ENCODE results near the gene CRADD.

The CRADD gene

GRCh38 chr12:93683410-93683809 lies 6.2 kb downstream of the CRADD start:
- TF ChIP-seq RAD21 (IDR thresholded peaks at IDR 0.05; ENCODE audit: low read depth) (no peak), EP300 (IDR thresholded peaks at IDR 0.05; ENCODE audit: borderline replicate concordance) (no peak)

DNA sequence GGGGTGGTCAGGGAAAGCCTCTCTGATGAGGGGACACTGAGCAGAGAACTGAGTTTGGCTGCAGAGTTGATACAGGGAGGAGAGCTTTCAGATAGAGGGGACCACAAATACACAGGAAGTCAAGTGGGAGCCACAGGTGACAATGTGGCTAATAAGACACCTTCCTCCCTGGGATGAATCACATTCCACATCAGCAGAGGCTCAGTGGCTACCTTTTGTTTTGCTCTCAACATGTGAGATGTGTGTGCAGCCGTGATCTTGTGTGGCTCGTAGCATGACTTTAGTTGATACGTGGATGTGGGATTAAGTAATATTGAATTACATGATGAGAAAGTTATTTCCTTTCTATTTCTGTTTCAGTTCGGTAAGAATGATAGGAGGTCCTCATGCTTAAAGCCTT lies 7.5 kb downstream of the CRADD start:
- TF ChIP-seq FOXM1 (IDR thresholded peaks at IDR 0.05; ENCODE audit: borderline replicate concordance, low read depth) (no peak), RAD21 (IDR thresholded peaks at IDR 0.05; ENCODE audit: low read depth) (no peak), ZBTB7A (IDR thresholded peaks at IDR 0.05; ENCODE audit: low read depth) (no peak), CEBPB (IDR thresholded peaks at IDR 0.05) (no peak), EP300 (IDR thresholded peaks at IDR 0.05; ENCODE audit: borderline replicate concordance) (no peak), USF1 (IDR thresholded peaks at IDR 0.05) (no peak), EGR1 (IDR thresholded peaks at IDR 0.05) (no peak), TCF12 (IDR thresholded peaks at IDR 0.05; ENCODE audit: low read depth) (no peak), TEAD4 (IDR thresholded peaks at IDR 0.05) (no peak), NFIC (IDR thresholded peaks at IDR 0.05) (no peak), REST (IDR thresholded peaks at IDR 0.05; ENCODE audit: low read depth) (no peak)
- TF ChIP-seq, protein P1, sequence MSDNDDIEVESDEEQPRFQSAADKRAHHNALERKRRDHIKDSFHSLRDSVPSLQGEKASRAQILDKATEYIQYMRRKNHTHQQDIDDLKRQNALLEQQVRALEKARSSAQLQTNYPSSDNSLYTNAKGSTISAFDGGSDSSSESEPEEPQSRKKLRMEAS (IDR thresholded peaks at IDR 0.05), result no peak

GRCh38 chr12:93686572-93687356 lies 9.6 kb downstream of the CRADD start:
- no peak for TF ChIP-seq RAD21 (IDR thresholded peaks at IDR 0.05; ENCODE audit: low read depth)

DNA sequence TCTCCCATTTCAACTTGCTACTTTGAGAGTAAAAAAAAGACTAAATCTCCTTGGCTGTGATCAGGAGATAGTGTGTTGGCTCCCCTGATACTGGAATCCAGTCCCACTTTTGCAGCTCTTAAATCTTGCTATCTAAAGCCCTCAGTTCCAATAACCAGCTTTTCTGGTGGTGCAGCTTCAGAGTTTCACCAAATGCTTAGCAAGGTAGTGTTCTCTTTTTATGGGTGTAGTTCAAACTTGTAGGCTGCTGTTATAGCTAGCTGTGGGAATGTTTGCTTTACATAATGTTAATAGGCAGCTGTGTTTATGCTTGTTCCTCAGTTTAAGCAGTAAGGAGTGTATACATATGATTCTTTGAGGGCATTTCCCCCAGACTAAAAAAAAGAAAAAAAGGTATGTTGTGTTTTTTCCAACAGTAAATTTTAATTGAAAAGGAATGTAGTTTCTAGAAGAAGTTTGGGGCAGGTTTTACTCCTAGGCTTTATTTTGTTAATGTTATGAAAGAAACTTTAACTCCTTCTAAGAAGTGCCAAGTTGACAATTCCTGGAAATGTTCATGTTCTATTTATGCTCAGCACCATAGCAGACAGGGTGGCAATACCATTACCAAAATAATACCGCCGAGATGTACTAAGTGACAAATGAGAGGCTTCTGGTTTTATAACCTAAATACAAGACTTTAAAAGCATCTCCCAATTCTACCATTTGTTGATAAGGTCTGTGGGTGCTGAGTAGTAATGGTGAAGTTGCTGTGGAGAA lies 12.1 kb downstream of the CRADD start:
- TF ChIP-seq TCF12 (IDR thresholded peaks at IDR 0.05; ENCODE audit: low read depth) (no peak), CEBPB (IDR thresholded peaks at IDR 0.05) (no peak), FOXM1 (IDR thresholded peaks at IDR 0.05; ENCODE audit: borderline replicate concordance, low read depth) (no peak), USF1 (IDR thresholded peaks at IDR 0.05) (no peak), EP300 (IDR thresholded peaks at IDR 0.05; ENCODE audit: borderline replicate concordance) (no peak), NFIC (IDR thresholded peaks at IDR 0.05) (no peak), TAF1 (IDR thresholded peaks at IDR 0.05; ENCODE audit: low read depth) (no peak)
- TF ChIP-seq, protein P1 (IDR thresholded peaks at IDR 0.05), result no peak

- TF ChIP-seq REST (IDR thresholded peaks at IDR 0.05; ENCODE audit: low read depth), result no peak
- TF ChIP-seq USF1 (IDR thresholded peaks at IDR 0.05), result no peak
- no peak for TF ChIP-seq TEAD4 (IDR thresholded peaks at IDR 0.05)
- TF ChIP-seq TCF12 (IDR thresholded peaks at IDR 0.05; ENCODE audit: low read depth), result no peak
- no peak for TF ChIP-seq ZBTB7A (IDR thresholded peaks at IDR 0.05; ENCODE audit: low read depth)
- TF ChIP-seq CEBPB (IDR thresholded peaks at IDR 0.05), result no peak
- no peak for TF ChIP-seq NFIC (IDR thresholded peaks at IDR 0.05)
- no peak for TF ChIP-seq EGR1 (IDR thresholded peaks at IDR 0.05)
- TF ChIP-seq, protein P1 (IDR thresholded peaks at IDR 0.05), result no peak
- TF ChIP-seq RAD21 (IDR thresholded peaks at IDR 0.05; ENCODE audit: low read depth), result no peak
- no peak for TF ChIP-seq FOXM1 (IDR thresholded peaks at IDR 0.05; ENCODE audit: borderline replicate concordance, low read depth)
Observed at GRCh38 chr12:93696462-93696861, 19.3 kb downstream of the CRADD start.
